Neural cell (in vitro differentiated cells): ENCODE data around the gene C1orf232. TPM values are rescaled to one million over a fixed set of nuclear protein-coding genes. Genes with fewer than 3 reads are reported as not detected.

Experiments used
- H2AFZ ChIP-seq: fragments of 200-600, 300-800 bp; sonication (generic), shearing (Covaris generic); 2 replicates; pipeline ENCODE4 v1.6.0; 2014; ENCODE audit warnings: low read depth, mild to moderate bottlenecking, antibody characterized with exemption, low read length, moderate library complexity
- H3F3A ChIP-seq: fragments of 200-600 bp; shearing (Covaris generic); 2 replicates; pipeline ENCODE4 v1.6.1; 2016; ENCODE audit warnings: mild to moderate bottlenecking, moderate library complexity, mixed read lengths, antibody characterized with exemption, low read length; ENCODE audit not compliant: insufficient read depth, poor library complexity, severe bottlenecking
- H3K27ac ChIP-seq: fragments of 200-600, 300-800 bp; sonication (generic), shearing (Covaris generic); 2 replicates; pipeline ENCODE4 v1.5.1; 2014; ENCODE audit warnings: mild to moderate bottlenecking, low read length, moderate library complexity
- H3K27me3 ChIP-seq: fragments of 300-800, 200-600 bp; sonication (generic), shearing (Covaris generic); 2 replicates; pipeline ENCODE4 v1.6.0; 2014; ENCODE audit warnings: mild to moderate bottlenecking, low read depth, low read length, moderate library complexity; ENCODE audit not compliant: insufficient read depth
- H3K36me3 ChIP-seq: fragments of 300-800, 200-600 bp; sonication (generic), shearing (Covaris generic); 2 replicates; pipeline ENCODE4 v1.5.1; 2014; ENCODE audit warnings: mild to moderate bottlenecking, antibody characterized with exemption, low read length, moderate library complexity; ENCODE audit not compliant: insufficient read depth
- H3K4me2 ChIP-seq: fragments of 300-800, 200-600 bp; sonication (generic), shearing (Covaris generic); 2 replicates; pipeline ENCODE4 v1.6.0; 2014; ENCODE audit warnings: mild to moderate bottlenecking, low read length
- H3K4me3 ChIP-seq: fragments of 300-800, 200-600 bp; sonication (generic), shearing (Covaris generic); 2 replicates; pipeline ENCODE4 v1.5.1; 2014; ENCODE audit warnings: mild to moderate bottlenecking, low read length, moderate library complexity
- H3K79me2 ChIP-seq: fragments of 200-600 bp; shearing (Covaris generic); replicated peaks from 2 replicates; pipeline ENCODE4 v1.6.0; 2014; ENCODE audit warnings: mild to moderate bottlenecking, low read length, moderate library complexity; ENCODE audit not compliant: insufficient read depth
- H3K9ac ChIP-seq: fragments of 300-800, 200-600 bp; sonication (generic), shearing (Covaris generic); 2 replicates; pipeline ENCODE4 v1.6.1; 2016; ENCODE audit warnings: mild to moderate bottlenecking, low read length, mixed read lengths
- H3K9me2 ChIP-seq: fragments of 200-600 bp; shearing (Covaris generic); 2 replicates; pipeline ENCODE4 v1.6.1; 2016; ENCODE audit warnings: mild to moderate bottlenecking, low read length, mixed read lengths; ENCODE audit not compliant: insufficient read depth
- H3K9me3 ChIP-seq: fragments of 200-600, 300-800 bp; sonication (generic), shearing (Covaris generic); 2 replicates; pipeline ENCODE4 v1.6.1; 2016; ENCODE audit warnings: mild to moderate bottlenecking, mixed run types, low read length, moderate library complexity, mixed read lengths
- H4K20me1 ChIP-seq: fragments of 200-600 bp; shearing (Covaris generic); 2 replicates; pipeline ENCODE4 v1.6.1; 2016; ENCODE audit warnings: mild to moderate bottlenecking, mixed run types; ENCODE audit not compliant: insufficient read depth
- EP300 ChIP-seq: fragments of 450-650 bp; conservative IDR thresholded peaks from 2 replicates; pipeline ENCODE4 v1.6.1; 2014; ENCODE audit warnings: antibody characterized with exemption, mild to moderate bottlenecking, moderate library complexity; ENCODE audit not compliant: poor library complexity, severe bottlenecking
- EZH2 ChIP-seq: fragments of 200-600, 300-800 bp; shearing (Covaris generic), sonication (generic); IDR thresholded peaks from 2 replicates; pipeline ENCODE4 v1.6.1; 2014; ENCODE audit warnings: antibody characterized with exemption, low read length, borderline replicate concordance, mild to moderate bottlenecking; ENCODE audit not compliant: insufficient read depth, poor library complexity, severe bottlenecking
- MXI1 ChIP-seq: fragments of 450-650 bp; conservative IDR thresholded peaks from 2 replicates; pipeline ENCODE4 v1.6.1; 2014; ENCODE audit warnings: antibody characterized with exemption, mild to moderate bottlenecking; ENCODE audit not compliant: poor library complexity, severe bottlenecking
- POLR2AphosphoS5 ChIP-seq: IDR thresholded peaks from 2 replicates; pipeline ENCODE4 v1.6.1; 2012
- RAD21 ChIP-seq: fragments of 450-650 bp; conservative IDR thresholded peaks from 2 replicates; pipeline ENCODE4 v1.6.1; 2014; ENCODE audit warnings: antibody characterized with exemption, mild to moderate bottlenecking, moderate library complexity
- SMC3 ChIP-seq: fragments of 450-650 bp; conservative IDR thresholded peaks from 2 replicates; pipeline ENCODE4 v1.6.1; 2014; ENCODE audit warnings: antibody characterized with exemption, mild to moderate bottlenecking, moderate library complexity; ENCODE audit not compliant: poor library complexity
- TAF1 ChIP-seq: IDR thresholded peaks from 2 replicates; pipeline ENCODE4 v1.6.1; 2012; ENCODE audit warnings: low read depth
- polyA plus RNA-seq: library from polyadenylated mRNA; depleted of rRNA; stranded (reverse); fragments of >200 nt; gene quantifications from 2 replicates; pipeline ENCODE4 v1.2.3, GENCODE V29; 2014
- TF ChIP-seq, protein P1 (sequence below): IDR thresholded peaks from 2 replicates; pipeline ENCODE4 v1.6.1; 2012; ENCODE audit warnings: borderline replicate concordance
- TF ChIP-seq, protein P2 (sequence below): fragments of 450-650 bp; IDR thresholded peaks from 2 replicates; pipeline ENCODE4 v1.5.1; 2014; ENCODE audit warnings: antibody characterized with exemption, mild to moderate bottlenecking, moderate library complexity; ENCODE audit not compliant: poor library complexity, severe bottlenecking

Gene C1orf232
- polyA plus RNA-seq, 1 donor from 2014 or later, result not detected

DNA sequence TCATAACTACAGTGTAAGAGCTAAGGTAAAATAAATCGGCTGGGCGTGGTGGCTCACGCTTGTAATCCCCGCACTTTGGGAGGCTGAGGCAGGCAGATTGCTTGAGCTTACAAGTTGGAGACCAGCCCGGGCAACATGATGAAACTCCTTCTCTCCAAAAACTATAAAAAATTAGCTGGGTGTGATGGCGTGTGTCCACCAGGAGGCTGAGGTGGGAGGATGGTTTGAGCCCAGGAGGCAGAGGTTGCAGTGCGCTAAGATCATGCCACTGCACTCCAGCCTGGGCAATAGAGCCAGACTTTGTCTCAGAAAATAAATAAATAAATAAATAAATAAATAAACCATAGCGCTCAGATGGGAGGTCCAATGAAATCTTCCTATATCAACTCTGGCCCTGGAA lies 26.6 kb downstream of the C1orf232 start:
- no peak for TF ChIP-seq SMC3
- TF ChIP-seq MXI1, result no peak
- TF ChIP-seq POLR2AphosphoS5, result no peak
- no peak for TF ChIP-seq EP300
- TF ChIP-seq RAD21, result no peak
- TF ChIP-seq, protein P1, sequence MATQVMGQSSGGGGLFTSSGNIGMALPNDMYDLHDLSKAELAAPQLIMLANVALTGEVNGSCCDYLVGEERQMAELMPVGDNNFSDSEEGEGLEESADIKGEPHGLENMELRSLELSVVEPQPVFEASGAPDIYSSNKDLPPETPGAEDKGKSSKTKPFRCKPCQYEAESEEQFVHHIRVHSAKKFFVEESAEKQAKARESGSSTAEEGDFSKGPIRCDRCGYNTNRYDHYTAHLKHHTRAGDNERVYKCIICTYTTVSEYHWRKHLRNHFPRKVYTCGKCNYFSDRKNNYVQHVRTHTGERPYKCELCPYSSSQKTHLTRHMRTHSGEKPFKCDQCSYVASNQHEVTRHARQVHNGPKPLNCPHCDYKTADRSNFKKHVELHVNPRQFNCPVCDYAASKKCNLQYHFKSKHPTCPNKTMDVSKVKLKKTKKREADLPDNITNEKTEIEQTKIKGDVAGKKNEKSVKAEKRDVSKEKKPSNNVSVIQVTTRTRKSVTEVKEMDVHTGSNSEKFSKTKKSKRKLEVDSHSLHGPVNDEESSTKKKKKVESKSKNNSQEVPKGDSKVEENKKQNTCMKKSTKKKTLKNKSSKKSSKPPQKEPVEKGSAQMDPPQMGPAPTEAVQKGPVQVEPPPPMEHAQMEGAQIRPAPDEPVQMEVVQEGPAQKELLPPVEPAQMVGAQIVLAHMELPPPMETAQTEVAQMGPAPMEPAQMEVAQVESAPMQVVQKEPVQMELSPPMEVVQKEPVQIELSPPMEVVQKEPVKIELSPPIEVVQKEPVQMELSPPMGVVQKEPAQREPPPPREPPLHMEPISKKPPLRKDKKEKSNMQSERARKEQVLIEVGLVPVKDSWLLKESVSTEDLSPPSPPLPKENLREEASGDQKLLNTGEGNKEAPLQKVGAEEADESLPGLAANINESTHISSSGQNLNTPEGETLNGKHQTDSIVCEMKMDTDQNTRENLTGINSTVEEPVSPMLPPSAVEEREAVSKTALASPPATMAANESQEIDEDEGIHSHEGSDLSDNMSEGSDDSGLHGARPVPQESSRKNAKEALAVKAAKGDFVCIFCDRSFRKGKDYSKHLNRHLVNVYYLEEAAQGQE, result no peak
- no peak for TF ChIP-seq EZH2
- TF ChIP-seq TAF1, result no peak
- TF ChIP-seq, protein P2, sequence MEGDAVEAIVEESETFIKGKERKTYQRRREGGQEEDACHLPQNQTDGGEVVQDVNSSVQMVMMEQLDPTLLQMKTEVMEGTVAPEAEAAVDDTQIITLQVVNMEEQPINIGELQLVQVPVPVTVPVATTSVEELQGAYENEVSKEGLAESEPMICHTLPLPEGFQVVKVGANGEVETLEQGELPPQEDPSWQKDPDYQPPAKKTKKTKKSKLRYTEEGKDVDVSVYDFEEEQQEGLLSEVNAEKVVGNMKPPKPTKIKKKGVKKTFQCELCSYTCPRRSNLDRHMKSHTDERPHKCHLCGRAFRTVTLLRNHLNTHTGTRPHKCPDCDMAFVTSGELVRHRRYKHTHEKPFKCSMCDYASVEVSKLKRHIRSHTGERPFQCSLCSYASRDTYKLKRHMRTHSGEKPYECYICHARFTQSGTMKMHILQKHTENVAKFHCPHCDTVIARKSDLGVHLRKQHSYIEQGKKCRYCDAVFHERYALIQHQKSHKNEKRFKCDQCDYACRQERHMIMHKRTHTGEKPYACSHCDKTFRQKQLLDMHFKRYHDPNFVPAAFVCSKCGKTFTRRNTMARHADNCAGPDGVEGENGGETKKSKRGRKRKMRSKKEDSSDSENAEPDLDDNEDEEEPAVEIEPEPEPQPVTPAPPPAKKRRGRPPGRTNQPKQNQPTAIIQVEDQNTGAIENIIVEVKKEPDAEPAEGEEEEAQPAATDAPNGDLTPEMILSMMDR, result no peak
- no peak overlapping the region for H2AFZ ChIP-seq
- no peaks in the 10 kb centered on the region for H3K9me2 ChIP-seq
- H3K4me2 ChIP-seq, result no peak overlapping the region
- H3K9ac ChIP-seq, result no peak overlapping the region
- H3K27me3 ChIP-seq, result no peaks in the 10 kb centered on the region
- no peak overlapping the region for H3K27ac ChIP-seq
- no peak overlapping the region for H3K4me3 ChIP-seq
- no peaks in the 10 kb centered on the region for H3K36me3 ChIP-seq
- no peaks in the 10 kb centered on the region for H4K20me1 ChIP-seq
- no peaks in the 10 kb centered on the region for H3K9me3 ChIP-seq
- H3K79me2 ChIP-seq, result no peaks in the 10 kb centered on the region
- H3F3A ChIP-seq, result no peaks in the 10 kb centered on the region

DNA sequence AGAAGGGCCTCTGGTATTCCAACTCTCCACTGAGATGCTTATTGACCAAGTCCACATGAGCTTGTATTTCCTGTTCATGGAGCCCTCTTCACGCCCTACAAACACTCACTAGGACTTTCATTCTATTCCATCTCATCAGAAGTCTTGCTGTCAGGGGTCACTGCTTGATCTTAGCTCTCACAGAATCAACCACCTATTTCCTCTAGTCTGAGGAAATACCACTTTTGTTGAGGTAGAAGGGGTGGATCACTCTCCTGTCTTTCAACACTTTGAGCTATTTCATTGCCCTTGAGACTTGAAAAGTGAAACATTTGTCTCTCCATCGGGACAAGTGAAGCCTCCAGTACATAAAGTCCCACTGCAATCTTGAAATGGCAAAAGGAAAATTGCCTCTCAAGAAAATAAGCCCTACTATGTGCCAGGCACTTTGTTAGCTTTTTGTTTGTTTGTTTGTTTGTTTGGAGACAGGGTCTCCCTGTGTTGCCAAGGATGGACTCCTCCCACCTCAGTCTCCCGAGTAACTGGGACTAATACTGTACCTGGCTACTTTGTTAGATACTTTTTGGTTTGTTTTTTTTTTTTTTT lies 29.7 kb downstream of the C1orf232 start:
- Histone ChIP-seq H3K9me2 (no peaks in the 10 kb centered on the region), H3K36me3 (no peaks in the 10 kb centered on the region), H2AFZ (no peak overlapping the region)

More for the DNA sequence above, 29.7 kb downstream of the C1orf232 start:
- Histone ChIP-seq H3F3A (no peaks in the 10 kb centered on the region), H4K20me1 (no peaks in the 10 kb centered on the region), H3K4me2 (no peak overlapping the region), H3K27ac (no peak overlapping the region), H3K9ac (no peak overlapping the region), H3K4me3 (no peak overlapping the region), H3K27me3 (no peaks in the 10 kb centered on the region), H3K9me3 (no peaks in the 10 kb centered on the region), H3K79me2 (no peaks in the 10 kb centered on the region)
- TF ChIP-seq, protein P1, result no peak
- TF ChIP-seq SMC3, result no peak
- TF ChIP-seq EZH2, result no peak
- TF ChIP-seq MXI1, result no peak
- TF ChIP-seq EP300, result no peak
- TF ChIP-seq, protein P2, result no peak
- no peak for TF ChIP-seq TAF1
- TF ChIP-seq RAD21, result no peak
- TF ChIP-seq POLR2AphosphoS5, result no peak
